GM19395 (cell line): Measurements from ENCODE around the gene MYO9A.
A peak's percentile ranks its signal among the peaks of the same experiment; 100 is the strongest.

Experiments
- ATAC-seq: cut with Tn5 transposase; IDR thresholded peaks from one replicate; pipeline ENCODE4 v1.9.1; 2021; ENCODE audit warnings: mild to moderate bottlenecking, moderate library complexity; ENCODE audit not compliant: unreplicated experiment

MYO9A gene

GRCh38 chr15:72118017-72118978 lies at the start of gene MYO9A, which contains the start of gene SENP8:
TSS of gene MYO9A (minus strand) at chr15:72118150. CDS start at chr15:72046563, 71,587 bp downstream.
TSS of gene SENP8 (plus strand) at chr15:72118403. CDS start at chr15:72139624, 21,221 bp downstream.
- ATAC-seq = peak; percentile 61

GRCh38 chr15:72167445-72167844 lies 49.5 kb upstream of the MYO9A start:
- no peak for ATAC-seq

- no peak for ATAC-seq
Observed at GRCh38 chr15:72166716-72167417, 48.9 kb upstream of the MYO9A start.

GRCh38 chr15:72163719-72164118 lies 45.8 kb upstream of the MYO9A start:
- no peak for ATAC-seq

- no peak for ATAC-seq
Observed at GRCh38 chr15:72162569-72162968, 44.6 kb upstream of the MYO9A start.

GRCh38 chr15:72161361-72162132 lies 43.6 kb upstream of the MYO9A start:
- ATAC-seq = no peak

- no peak for ATAC-seq
Observed at GRCh38 chr15:72160696-72161245, 42.8 kb upstream of the MYO9A start.

GRCh38 chr15:72156928-72157327 lies 39.0 kb upstream of the MYO9A start:
- ATAC-seq = no peak

GRCh38 chr15:72155635-72156616 lies 38.0 kb upstream of the MYO9A start:
- ATAC-seq = peak; percentile 68

- no peak for ATAC-seq
Observed at GRCh38 chr15:72155003-72155621, 37.2 kb upstream of the MYO9A start.

- ATAC-seq = no peak
Observed at GRCh38 chr15:72154316-72154715, 36.4 kb upstream of the MYO9A start.

GRCh38 chr15:72153269-72154000 lies 35.5 kb upstream of the MYO9A start:
- no peak for ATAC-seq

GRCh38 chr15:72147418-72147817 lies 29.5 kb upstream of the MYO9A start:
- ATAC-seq = no peak

GRCh38 chr15:72146934-72147333 lies 29.0 kb upstream of the MYO9A start:
- no peak for ATAC-seq

- ATAC-seq = no peak
Observed at GRCh38 chr15:72146221-72146620, 28.3 kb upstream of the MYO9A start.

- peak; percentile 100 for ATAC-seq
Observed at GRCh38 chr15:72141171-72142084, 23.5 kb upstream of the MYO9A start.

- no peak for ATAC-seq
Observed at GRCh38 chr15:72140088-72140487, 22.1 kb upstream of the MYO9A start.
